H9 (cell line): ENCODE data around the gene ZMYND11. TPM values are rescaled to one million over a fixed set of nuclear protein-coding genes. Genes with fewer than 3 reads are reported as not detected.

Source experiments
- DNase-seq: peaks from one replicate; pipeline ENCODE4 v3.0.0-alpha.2; 2017
- H2AFZ ChIP-seq: one replicate; pipeline ENCODE4 v1.6.1; 2013; ENCODE audit warnings: mild to moderate bottlenecking, low read length, control low read depth, moderate library complexity
- H2AK5ac ChIP-seq: 2 replicates; pipeline ENCODE4 v1.6.1; 2013; ENCODE audit warnings: low read length, control low read depth, mixed read lengths; ENCODE audit not compliant: insufficient read length
- H2BK120ac ChIP-seq: one replicate; pipeline ENCODE4 v1.6.1; 2013; ENCODE audit warnings: low read depth, mild to moderate bottlenecking, low read length, control low read depth, inconsistent platforms; ENCODE audit not compliant: poor library complexity, severe bottlenecking
- H2BK12ac ChIP-seq: 2 replicates; pipeline ENCODE4 v1.6.1; 2013; ENCODE audit warnings: low read length, control low read depth, mixed read lengths, low read depth; ENCODE audit not compliant: insufficient read length
- H2BK15ac ChIP-seq: 2 replicates; pipeline ENCODE4 v1.6.1; 2013; ENCODE audit warnings: low read depth, low read length, control low read depth
- H2BK20ac ChIP-seq: one replicate; pipeline ENCODE4 v1.6.1; 2013; ENCODE audit warnings: low read depth, mild to moderate bottlenecking, low read length, control low read depth, inconsistent platforms; ENCODE audit not compliant: poor library complexity, severe bottlenecking
- H2BK5ac ChIP-seq: 2 replicates; pipeline ENCODE4 v1.6.1; 2013; ENCODE audit warnings: low read length, control low read depth, mixed read lengths; ENCODE audit not compliant: insufficient read length
- H3K14ac ChIP-seq: 2 replicates; pipeline ENCODE4 v1.6.1; 2013; ENCODE audit warnings: low read length, control low read depth; ENCODE audit not compliant: insufficient read depth
- H3K18ac ChIP-seq: 2 replicates; pipeline ENCODE4 v1.6.1; 2013; ENCODE audit warnings: low read depth, mild to moderate bottlenecking, mixed read lengths, low read length, control low read depth; ENCODE audit not compliant: insufficient read length
- H3K23ac ChIP-seq: 2 replicates; pipeline ENCODE4 v1.6.1; 2013; ENCODE audit warnings: low read length, control low read depth, mixed read lengths, low read depth; ENCODE audit not compliant: insufficient read length
- H3K23me2 ChIP-seq: 2 replicates; pipeline ENCODE4 v1.6.1; 2013; ENCODE audit warnings: low read depth, mild to moderate bottlenecking, mixed read lengths, low read length, control low read depth; ENCODE audit not compliant: insufficient read length, poor library complexity, severe bottlenecking
- H3K27ac ChIP-seq: 2 replicates; pipeline ENCODE4 v1.5.1; 2013; ENCODE audit warnings: low read length, control low read depth, mixed read lengths, low read depth; ENCODE audit not compliant: insufficient read length
- H3K27me3 ChIP-seq: 2 replicates; pipeline ENCODE4 v1.6.1; 2013; ENCODE audit warnings: low read length, control low read depth, inconsistent platforms; ENCODE audit not compliant: insufficient read depth
- H3K4ac ChIP-seq: 2 replicates; pipeline ENCODE4 v1.6.1; 2013; ENCODE audit warnings: low read depth, mild to moderate bottlenecking, control low read depth, inconsistent platforms, low read length, moderate library complexity
- H3K4me1 ChIP-seq: 2 replicates; pipeline ENCODE4 v1.6.1; 2013; ENCODE audit warnings: low read length, control low read depth, inconsistent platforms; ENCODE audit not compliant: insufficient read depth
- H3K4me2 ChIP-seq: 2 replicates; pipeline ENCODE4 v1.6.1; 2013; ENCODE audit warnings: low read length, control low read depth, mixed read lengths; ENCODE audit not compliant: insufficient read length, insufficient read depth
- H3K56ac ChIP-seq: 2 replicates; pipeline ENCODE4 v1.6.1; 2013; ENCODE audit warnings: low read depth, mild to moderate bottlenecking, mixed read lengths, low read length, control low read depth; ENCODE audit not compliant: insufficient read length
- H3K79me1 ChIP-seq: 2 replicates; pipeline ENCODE4 v1.6.1; 2013; ENCODE audit warnings: low read depth, mild to moderate bottlenecking, moderate library complexity, low read length, control low read depth, inconsistent platforms; ENCODE audit not compliant: insufficient read depth, poor library complexity, severe bottlenecking
- H3K79me2 ChIP-seq: 2 replicates; pipeline ENCODE4 v1.6.1; 2013; ENCODE audit warnings: low read length, control low read depth, inconsistent platforms; ENCODE audit not compliant: insufficient read depth
- H3K9ac ChIP-seq: 2 replicates; pipeline ENCODE4 v1.6.1; 2013; ENCODE audit warnings: low read length, control low read depth, mixed read lengths; ENCODE audit not compliant: insufficient read length; ENCODE audit errors: extremely low read depth
- H3K9me3 ChIP-seq: one replicate; pipeline ENCODE4 v1.6.1; 2013; ENCODE audit warnings: low read depth, low read length, inconsistent platforms; ENCODE audit not compliant: control insufficient read depth
- H3T11ph ChIP-seq: one replicate; pipeline ENCODE4 v1.6.1; 2013; ENCODE audit warnings: mild to moderate bottlenecking, low read length, control low read depth, inconsistent platforms
- H4K20me1 ChIP-seq: one replicate; pipeline ENCODE4 v1.6.1; 2013; ENCODE audit not compliant: control insufficient read depth, insufficient read length, insufficient read depth
- H4K5ac ChIP-seq: 2 replicates; pipeline ENCODE4 v1.6.1; 2013; ENCODE audit warnings: low read depth, mild to moderate bottlenecking, mixed read lengths, low read length, control low read depth; ENCODE audit not compliant: insufficient read length
- H4K8ac ChIP-seq: replicated peaks from 2 replicates; pipeline ENCODE4 v1.6.1; 2013; ENCODE audit warnings: low read length, control low read depth, mixed read lengths, low read depth; ENCODE audit not compliant: insufficient read length
- H4K91ac ChIP-seq: 2 replicates; pipeline ENCODE4 v1.6.1; 2013; ENCODE audit warnings: low read depth, mild to moderate bottlenecking, moderate library complexity, mixed read lengths, low read length, control low read depth; ENCODE audit not compliant: insufficient read length
- H3K27ac Mint-ChIP-seq, 3 experiments: 2 replicates in 2 of 3; 3 replicates in 1 of 3; pipeline ENCODE4 v1.8.0; 2020 to 2021; ENCODE audit warnings: mixed read lengths in 3 of 3, mild to moderate bottlenecking in 1 of 3, moderate library complexity in 1 of 3
- H3K27me3 Mint-ChIP-seq: 2 replicates; pipeline ENCODE4 v1.8.0; 2021; ENCODE audit warnings: low read depth, mild to moderate bottlenecking, moderate library complexity, mixed read lengths
- H3K36me3 Mint-ChIP-seq, 3 experiments: 2 replicates in 2 of 3; 3 replicates in 1 of 3; pipeline ENCODE4 v1.8.0; 2020 to 2021; ENCODE audit warnings: low read depth in 3 of 3, mixed read lengths in 3 of 3; ENCODE audit not compliant: insufficient read depth in 1 of 3
- H3K4me1 Mint-ChIP-seq, 2 experiments: 2 replicates each; pipeline ENCODE4 v1.8.0; 2020; ENCODE audit warnings: mixed read lengths in 2 of 2
- H3K4me3 Mint-ChIP-seq, 2 experiments: 2 replicates in 1 of 2; 3 replicates in 1 of 2; pipeline ENCODE4 v1.8.0; 2020 to 2021; ENCODE audit warnings: mild to moderate bottlenecking in 2 of 2, mixed read lengths in 2 of 2, moderate library complexity in 1 of 2
- H3K9me3 Mint-ChIP-seq, 2 experiments: 2 replicates in 1 of 2; 3 replicates in 1 of 2; pipeline ENCODE4 v1.8.0; 2020; ENCODE audit warnings: mild to moderate bottlenecking in 2 of 2, mixed read lengths in 2 of 2, moderate library complexity in 1 of 2
- CTCF ChIP-seq: fragments of 200-600 bp; sonication (generic); conservative IDR thresholded peaks from 3 replicates; pipeline ENCODE4 v1.8.0; 2021; ENCODE audit warnings: antibody characterized with exemption, mild to moderate bottlenecking
- WGBS: extraction: QIAGEN DNeasy Blood & Tissue Kit; methylation state at CpG from one replicate; pipeline ENCODE4 v1.1.7; 2013; ENCODE audit warnings: missing lambda C conversion rate, low lambda C conversion rate, mixed read lengths; ENCODE audit not compliant: insufficient read length; ENCODE audit errors: extremely low coverage; 5-methylcytosine and 5-hydroxymethylcytosine counted together
- total RNA-seq: library from RNA; stranded (reverse); gene quantifications from 2 replicates; pipeline ENCODE4 v1.2.1, GENCODE V29; 2021

The ZMYND11 gene
- total RNA-seq, 1 experiment from 2014 or later = 33.7 TPM

GRCh38 chr10:285216-285615 lies 150.0 kb downstream of the ZMYND11 start:
- WGBS = no CpG with 5 or more reads among the region's 15 CpGs
- H3K23ac ChIP-seq = no peak overlapping the region
- H3K23me2 ChIP-seq = no peaks in the 10 kb centered on the region
- H2BK5ac ChIP-seq = no peak overlapping the region
- H3K4me1 ChIP-seq = peaks cover 2% of the 10 kb centered on the region; the same call in 1 of the 2 replicates
- H2AK5ac ChIP-seq = no peak overlapping the region
- no peak overlapping the region for H3K27ac ChIP-seq
- H3K9me3 ChIP-seq = no peaks in the 10 kb centered on the region
- no peak overlapping the region for H2BK120ac ChIP-seq
- Mint-ChIP-seq H3K4me1 (peaks cover 9 to 10% of the 10 kb centered on the region in 2 experiments), H3K4me3 (no peak overlapping the region), H3K9me3 (no peaks in the 10 kb centered on the region), H3K27ac (peak overlapping the region in 1 of 3 experiments; percentile 46; a peak in 1 of 7 replicates), H3K27me3 (no peaks in the 10 kb centered on the region), H3K36me3 (peaks cover 5 to 17% (median 8%) of the 10 kb centered on the region in 3 experiments; a peak in 6 of 7 replicates)
- no peak overlapping the region for H3K14ac ChIP-seq
- no peak for TF ChIP-seq CTCF
- no peaks in the 10 kb centered on the region for H3K79me2 ChIP-seq
- H3K9ac ChIP-seq = no peak overlapping the region
- H2BK20ac ChIP-seq = no peak overlapping the region
- H4K5ac ChIP-seq = no peak overlapping the region
- H3K18ac ChIP-seq = no peak overlapping the region
- H3K27me3 ChIP-seq = no peaks in the 10 kb centered on the region
- H4K91ac ChIP-seq = no peak overlapping the region
- no peak overlapping the region for H3T11ph ChIP-seq
- no peak overlapping the region for H4K8ac ChIP-seq
- no peak for DNase-seq
- no peaks in the 10 kb centered on the region for H4K20me1 ChIP-seq
- H3K4ac ChIP-seq = no peak overlapping the region
- H3K56ac ChIP-seq = no peak overlapping the region
- no peaks in the 10 kb centered on the region for H3K79me1 ChIP-seq
- no peak overlapping the region for H3K4me2 ChIP-seq
- H2BK12ac ChIP-seq = no peak overlapping the region
- no peak overlapping the region for H2BK15ac ChIP-seq
- no peak overlapping the region for H2AFZ ChIP-seq
